CD4-positive, alpha-beta T cell (primary cell): ENCODE measurements around the gene IL6R. TPM values are rescaled to one million over a fixed set of nuclear protein-coding genes. Genes with fewer than 3 reads are reported as not detected.
"Not testable (repeated sequence)": the region's sequence is repeated elsewhere in the genome, so short reads cannot be mapped to it uniquely, and the experiment has no call there.

Experiments used
- ATAC-seq: fragments of 200-7000 bp; cut with Tn5 transposase; one replicate; pipeline ENCODE4 v1.10.0; 2022; ENCODE audit warnings: mild to moderate bottlenecking; ENCODE audit not compliant: poor library complexity
- CTCF ChIA-PET: fragments of 350-600 bp; sonication (Branson Sonifier 250); formaldehyde crosslinking; loops from one replicate; lab custom pipeline; 2021; ENCODE audit warnings: antibody characterized with exemption, inconsistent platforms; lab: Charles Lee
- POLR2A ChIA-PET: fragments of 350-600 bp; sonication (Branson Sonifier 250); formaldehyde crosslinking; loops from one replicate; lab custom pipeline; 2021; ENCODE audit warnings: antibody characterized with exemption, inconsistent platforms; lab: Charles Lee
- DNase-seq, 14 experiments: peaks; one replicate each; pipeline ENCODE4 v3.0.0-alpha.2; 2013 to 2020; ENCODE audit warnings: mixed read lengths in 2 of 14
- H3K27ac ChIP-seq, 2 donors: one replicate each; pipeline versions ENCODE4 v1.5.1 to v1.7.0; 2013; ENCODE audit warnings: low read length in 2 of 2, low read depth in 1 of 2, mild to moderate bottlenecking in 1 of 2
- H3K27me3 ChIP-seq, 2 experiments: 1 replicate in 1 of 2; 2 replicates in 1 of 2; pipeline versions ENCODE4 v1.6.1 to v1.7.0; 2013; ENCODE audit warnings: low read length in 2 of 2, control low read depth in 1 of 2, mild to moderate bottlenecking in 1 of 2, moderate library complexity in 1 of 2; ENCODE audit not compliant: insufficient read depth in 2 of 2, control insufficient read depth in 1 of 2
- H3K36me3 ChIP-seq: one replicate; pipeline ENCODE4 v1.6.1; 2013; ENCODE audit warnings: low read length, control low read depth; ENCODE audit not compliant: insufficient read depth
- H3K4me1 ChIP-seq: one replicate; pipeline ENCODE4 v1.6.1; 2013; ENCODE audit warnings: low read length, control low read depth; ENCODE audit not compliant: insufficient read depth
- H3K4me3 ChIP-seq: one replicate; pipeline ENCODE4 v1.5.1; 2013; ENCODE audit warnings: mild to moderate bottlenecking, low read length, moderate library complexity
- H3K9me3 ChIP-seq, 2 experiments: 1 replicate in 1 of 2; 2 replicates in 1 of 2; pipeline versions ENCODE4 v1.6.1 to v1.7.0; 2013; ENCODE audit warnings: low read length in 2 of 2, mild to moderate bottlenecking in 2 of 2, control low read depth in 1 of 2, moderate library complexity in 1 of 2; ENCODE audit not compliant: control insufficient read depth in 1 of 2, insufficient read depth in 1 of 2
- H3K27ac Mint-ChIP-seq: one replicate; pipeline ENCODE4 v1.8.0; 2020; ENCODE audit warnings: mixed read lengths
- H3K27me3 Mint-ChIP-seq: one replicate; pipeline ENCODE4 v1.8.0; 2021; ENCODE audit warnings: mixed read lengths
- H3K36me3 Mint-ChIP-seq: one replicate; pipeline ENCODE4 v1.8.0; 2021; ENCODE audit warnings: low read depth, mixed read lengths
- H3K4me1 Mint-ChIP-seq: one replicate; pipeline ENCODE4 v1.8.0; 2021; ENCODE audit warnings: low read depth, mixed read lengths
- H3K4me3 Mint-ChIP-seq: one replicate; pipeline ENCODE4 v1.8.0; 2020; ENCODE audit warnings: mild to moderate bottlenecking, mixed read lengths
- H3K9me3 Mint-ChIP-seq: one replicate; pipeline ENCODE4 v1.8.0; 2020; ENCODE audit warnings: mixed read lengths
- CTCF ChIP-seq: fragments of 200-600 bp; IDR thresholded peaks from one replicate; pipeline ENCODE4 v1.8.0; 2022; ENCODE audit warnings: antibody characterized with exemption, mild to moderate bottlenecking
- intact Hi-C, 2 experiments: fragments of 100-400 bp; cut with DNase I in 1 of 2; cut with micrococcal nuclease in 1 of 2; formaldehyde crosslinking; loops; one replicate each; pipeline versions ENCODE4 v1.15.1 to v1.9.0; 2023 to 2025; cut with DNase I, micrococcal nuclease
- polyA plus RNA-seq, 2 donors: library from polyadenylated mRNA; unstranded; fragments of 120-200 nt; gene quantifications; one replicate each; pipeline ENCODE4 v1.2.1, GENCODE V29; 2013
- total RNA-seq, 174 experiments: library from RNA in 2 of 174; stranded (reverse) in 2 of 174; gene quantifications; one replicate each; pipeline ENCODE4 v1.2.3 and lab custom pipeline; 2021 to 2026

IL6R gene
- total RNA-seq: 10 to 100 TPM; 31.7 to 35.0 TPM
- polyA plus RNA-seq (2013, experiment 1 of 2): 86.5 TPM
- 78.1 TPM for polyA plus RNA-seq (2013, experiment 2 of 2)
- 26.9 to 333 (median 182) reads per million in 172 experiments for total RNA-seq (lab: John Stamatoyannopoulos, UW)

GRCh38 chr1:154404984-154405746, at the start of gene IL6R:
Gene IL6R, plus strand, starts transcription at chr1:154405343. Its CDS starts 287 bp downstream, at chr1:154405630.
- ATAC-seq (peak; percentile 65), DNase-seq (peak; percentile 57 to 91 (median 76))
- Mint-ChIP-seq H3K36me3 (peaks cover 36% of the 10 kb centered on the region), H3K4me1 (peaks cover 84% of the 10 kb centered on the region), H3K4me3 (peak within 1 kb of the TSS; percentile 96), H3K27ac (peak within 1 kb of the TSS; percentile 95), H3K9me3 (no peaks in the 10 kb centered on the region), H3K27me3 (no peaks in the 10 kb centered on the region)
- CTCF ChIA-PET: interaction anchor here (0.8 to 2.5 kb wide), 9 partner anchors 10 to 141 kb away, joined by 3 to 13 read pairs (median 5); no protein-coding TSS in a partner anchor
- Histone ChIP-seq H3K27ac (peak within 1 kb of the TSS; percentile 81 to 92), H3K36me3 (peaks cover 3% of the 10 kb centered on the region), H3K4me1 (peaks cover 88% of the 10 kb centered on the region), H3K4me3 (peak within 1 kb of the TSS; percentile 89), H3K27me3 (no peaks in the 10 kb centered on the region), H3K9me3 (no peaks in the 10 kb centered on the region)
- peak; percentile 73 for TF ChIP-seq CTCF
- intact Hi-C loops: loop anchor here (1.0 to 10.0 kb wide), 10 partner anchors 18 to 680 kb away; partner anchors contain the start of genes EFNA4 (in 1 of the 2) and UBE2Q1 (in 1 of the 2)
- POLR2A ChIA-PET: interaction anchor here (0.7 to 9.1 kb wide), 11 partner anchors 13 to 71 kb away, joined by 3 to 178 read pairs (median 9); no protein-coding TSS in a partner anchor

GRCh38 chr1:154358519-154358918, 46.6 kb upstream of the IL6R start:
- DNase-seq: no peak
- H3K27me3 Mint-ChIP-seq: no peaks in the 10 kb centered on the region
- ChIA-PET POLR2A (no interaction called here), CTCF (interaction anchor here (1.8 kb wide), 1 partner anchor 23 kb away, joined by 3 read pairs; no protein-coding TSS in a partner anchor)
- H3K4me3 Mint-ChIP-seq: no peak overlapping the region
- no peaks in the 10 kb centered on the region for H3K27me3 ChIP-seq
- H3K4me3 ChIP-seq: no peak overlapping the region
- H3K36me3 ChIP-seq: no peaks in the 10 kb centered on the region
- intact Hi-C loops: no loop called here
- no peak for ATAC-seq
- peaks cover 8% of the 10 kb centered on the region for H3K4me1 ChIP-seq
- H3K36me3 Mint-ChIP-seq: no peaks in the 10 kb centered on the region
- peaks cover 20% of the 10 kb centered on the region for H3K4me1 Mint-ChIP-seq
- H3K9me3 ChIP-seq: peaks cover 0 to 3% of the 10 kb centered on the region in 2 experiments
- H3K27ac Mint-ChIP-seq: no peak overlapping the region
- TF ChIP-seq CTCF: no peak
- no peak overlapping the region for H3K27ac ChIP-seq
- H3K9me3 Mint-ChIP-seq: no peaks in the 10 kb centered on the region

- Histone ChIP-seq H3K9me3 (peaks cover 0 to 3% of the 10 kb centered on the region in 2 experiments), H3K27me3 (no peaks in the 10 kb centered on the region), H3K36me3 (no peaks in the 10 kb centered on the region), H3K27ac (no peak overlapping the region), H3K4me1 (no peaks in the 10 kb centered on the region), H3K4me3 (no peak overlapping the region)
- no peaks in the 10 kb centered on the region for H3K36me3 Mint-ChIP-seq
- H3K27me3 Mint-ChIP-seq: no peaks in the 10 kb centered on the region
- ChIA-PET CTCF (no interaction called here), POLR2A (interaction anchor here (1.0 kb wide), 1 partner anchor 9 kb away, joined by 3 read pairs; no protein-coding TSS in a partner anchor)
- no peak overlapping the region for H3K27ac Mint-ChIP-seq
- H3K4me3 Mint-ChIP-seq: no peak overlapping the region
- peaks cover 7% of the 10 kb centered on the region for H3K4me1 Mint-ChIP-seq
- intact Hi-C loops: no loop called here
- TF ChIP-seq CTCF: no peak
- DNase-seq: no peak
- no peaks in the 10 kb centered on the region for H3K9me3 Mint-ChIP-seq
- no peak for ATAC-seq
These were observed 44.9 kb upstream of the IL6R start for GRCh38 chr1:154360288-154360687.

GRCh38 chr1:154360881-154361280, 44.3 kb upstream of the IL6R start:
- H3K27ac ChIP-seq, H3K27me3 Mint-ChIP-seq, H3K4me1 Mint-ChIP-seq, H3K9me3 ChIP-seq, H3K9me3 Mint-ChIP-seq, H3K27me3 ChIP-seq, ATAC-seq, intact Hi-C loops, DNase-seq, H3K4me1 ChIP-seq, H3K27ac Mint-ChIP-seq, H3K36me3 Mint-ChIP-seq, H3K4me3 Mint-ChIP-seq, H3K4me3 ChIP-seq, H3K36me3 ChIP-seq: not testable (repeated sequence)
- ChIA-PET CTCF (interaction anchor here (0.5 to 1.2 kb wide), 4 partner anchors 8 to 621 kb away, joined by 3 to 4 read pairs (median 3); no protein-coding TSS in a partner anchor), POLR2A (interaction anchor here (0.7 to 1.4 kb wide), 4 partner anchors 9 to 42 kb away, joined by 3 read pairs; no protein-coding TSS in a partner anchor)
